Epidermal melanocyte (primary cell): ENCODE results near the gene TNS3.
A peak's percentile ranks its signal among the peaks of the same experiment; 100 is the strongest.
"Not testable (repeated sequence)": the region's sequence is repeated elsewhere in the genome, so short reads cannot be mapped to it uniquely, and the experiment has no call there.

ENCODE experiments used
- DNase-seq: peaks from one replicate; pipeline ENCODE4 v3.0.0; 2011; ENCODE audit warnings: low spot score; ENCODE audit not compliant: insufficient read length

Gene TNS3

DNA sequence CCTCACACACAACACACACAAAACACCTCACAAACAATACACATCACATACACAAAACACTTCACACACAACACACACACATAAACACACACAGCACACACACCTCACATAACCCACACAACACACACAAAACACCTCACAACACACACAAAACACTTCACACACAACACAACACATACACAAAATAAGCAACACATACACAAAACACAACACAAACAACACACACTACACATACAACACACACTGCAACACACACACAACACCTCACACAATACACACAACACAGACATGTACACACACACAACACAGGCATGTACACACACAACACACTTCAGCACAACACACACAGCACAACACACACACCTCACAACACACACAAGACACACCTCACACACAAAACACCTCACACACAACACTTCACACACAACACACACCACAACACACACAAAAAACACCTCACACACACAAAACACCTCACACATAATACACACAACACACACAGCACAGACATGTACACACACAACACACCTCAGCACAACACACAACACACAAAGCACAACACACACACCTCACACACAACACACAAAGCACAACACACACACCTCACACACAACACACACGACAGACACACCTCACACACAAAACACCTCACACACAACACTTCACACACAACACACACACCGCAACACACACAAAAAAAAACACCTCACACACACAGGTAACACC, 107.5 kb downstream of the TNS3 start:
- no peak for DNase-seq

DNA sequence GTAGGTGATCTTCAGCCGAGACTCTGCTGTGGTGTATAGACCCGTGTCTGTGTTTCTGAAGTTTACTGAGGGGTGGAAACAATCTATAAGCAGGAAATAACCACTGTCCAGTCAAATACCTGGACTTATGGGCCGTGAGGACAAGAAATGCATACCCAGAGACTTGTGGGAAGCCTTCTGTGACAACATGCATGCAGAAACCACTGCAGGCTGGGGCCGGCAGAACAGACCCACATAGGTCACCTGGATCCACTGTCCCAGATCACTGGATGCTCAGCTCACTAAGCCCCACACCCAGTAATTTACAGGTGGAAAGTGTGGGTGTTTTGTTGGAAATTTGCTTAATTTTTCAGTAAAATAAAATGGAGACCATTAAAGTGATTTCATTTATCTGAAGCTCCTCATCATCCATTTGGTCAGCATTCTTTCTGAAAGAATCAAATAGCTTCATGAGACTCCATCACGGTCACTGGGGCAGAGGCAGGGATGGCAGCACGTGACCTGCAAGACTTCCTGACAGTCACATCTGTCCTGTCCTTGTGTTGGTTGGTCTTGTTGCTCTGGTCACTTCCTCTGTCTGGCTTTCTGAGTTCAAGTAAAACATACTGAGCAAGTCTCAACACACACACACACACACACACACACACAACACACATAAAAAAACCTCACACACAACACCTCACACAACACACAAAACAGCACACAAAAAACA, 108.3 kb downstream of the TNS3 start:
- no peak for DNase-seq

DNA sequence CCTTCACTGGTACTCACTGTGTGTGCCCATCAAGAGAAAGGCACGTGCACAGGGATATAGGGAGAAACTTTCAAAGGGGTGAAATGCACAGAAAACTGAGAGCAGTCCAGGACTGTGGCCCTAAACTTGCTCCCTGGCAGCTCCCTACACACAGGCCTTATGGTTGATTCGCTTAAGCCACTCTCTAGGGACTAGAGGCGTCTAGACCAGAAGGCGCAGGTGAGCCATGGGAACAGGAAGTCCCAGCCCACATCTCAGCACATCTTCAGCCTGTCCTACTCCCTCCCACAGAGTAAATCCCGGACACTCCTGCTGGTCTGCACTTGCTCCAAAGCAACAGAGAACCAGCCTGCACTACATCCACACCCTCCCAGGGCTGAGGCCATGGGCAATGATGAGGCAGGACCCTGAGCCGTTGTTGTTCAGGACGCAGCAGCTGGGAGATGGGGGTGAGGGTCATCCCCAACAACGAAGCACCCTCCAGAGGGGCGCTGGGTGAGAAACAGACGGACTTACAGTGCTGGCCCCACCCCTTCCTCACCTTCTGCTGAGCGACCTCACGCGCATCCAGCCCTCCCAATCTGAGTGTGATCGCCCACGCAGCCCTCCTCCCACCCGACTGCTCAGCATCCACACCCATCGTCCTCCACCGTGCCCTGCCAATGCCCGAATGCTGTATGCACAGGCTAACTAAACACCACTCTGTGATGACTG, 109.3 kb downstream of the TNS3 start:
- DNase-seq: no peak

DNA sequence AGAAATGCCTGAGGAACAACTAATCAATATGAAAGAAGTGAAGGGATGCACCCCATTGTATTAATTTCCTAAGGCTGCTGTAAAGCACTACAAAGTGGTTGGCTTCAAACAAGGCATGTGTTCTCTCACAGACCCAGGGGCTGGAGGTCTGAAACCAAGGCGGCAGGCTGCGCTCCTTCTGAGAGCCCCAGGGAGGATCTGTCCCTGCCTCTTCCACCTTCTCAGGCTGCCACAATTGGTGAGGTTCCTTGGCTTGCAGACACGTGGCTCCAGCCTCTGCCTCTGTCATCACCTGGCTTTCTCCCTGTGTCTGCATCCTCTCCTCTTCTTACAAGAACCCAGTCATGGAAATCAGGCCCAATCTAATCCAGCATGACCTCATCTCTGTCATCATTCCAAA, 110.1 kb downstream of the TNS3 start:
- DNase-seq: no peak

DNA sequence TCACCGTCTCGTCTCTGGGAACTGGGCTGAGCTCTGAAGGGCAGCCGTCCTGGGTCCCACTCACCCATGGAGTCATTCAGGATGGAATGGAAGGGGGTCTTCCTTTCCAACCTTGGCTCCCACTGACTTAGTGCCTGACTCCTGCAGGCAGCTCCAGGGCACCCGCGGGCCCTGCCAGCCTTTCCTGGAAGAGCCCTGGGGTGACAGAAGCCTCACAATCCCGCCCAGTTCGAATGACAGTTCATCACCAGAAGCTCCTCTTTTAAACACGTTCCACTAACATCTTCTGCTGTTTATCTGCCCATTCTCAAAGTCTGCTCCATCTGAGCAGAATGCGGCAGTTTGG, 110.6 kb downstream of the TNS3 start:
- no peak for DNase-seq

DNA sequence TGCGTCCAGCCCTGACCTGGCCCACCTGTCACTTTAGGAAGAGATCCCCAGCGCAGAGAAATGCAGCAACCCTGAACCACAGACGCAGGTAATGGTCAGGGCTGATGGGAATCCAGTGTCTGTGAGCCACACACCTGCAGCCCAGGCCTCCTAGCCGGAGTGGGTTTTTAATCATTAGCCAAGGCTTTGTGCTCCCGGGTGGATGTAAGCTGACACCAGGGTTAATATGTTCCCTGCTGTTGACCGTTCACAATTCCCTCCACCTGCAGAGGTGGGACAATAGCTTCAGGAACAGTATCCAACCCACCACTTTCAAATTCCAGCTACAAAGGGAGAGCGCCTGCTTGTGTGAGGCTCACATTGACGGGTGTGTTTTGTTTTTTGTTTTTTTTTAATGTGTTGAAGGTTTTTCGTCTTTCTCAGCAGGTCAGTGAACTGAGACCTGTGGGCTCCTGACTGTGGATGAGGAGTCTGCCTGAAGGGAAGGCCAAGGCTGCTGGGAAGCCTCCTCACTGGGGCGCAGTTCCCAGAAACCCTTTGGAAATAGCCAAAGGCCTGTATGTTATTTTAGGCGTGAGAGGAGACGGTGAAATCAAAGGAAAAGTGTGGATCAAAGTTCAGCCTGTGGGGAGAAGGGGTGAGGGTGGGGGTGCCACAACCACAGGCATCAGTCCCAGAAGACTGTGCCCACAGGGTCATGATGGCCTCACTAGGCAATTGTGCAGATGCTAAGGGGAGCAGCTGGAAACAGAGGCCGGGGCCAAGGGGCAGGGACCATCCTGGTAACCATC, 111.1 kb downstream of the TNS3 start:
- no peak for DNase-seq

DNA sequence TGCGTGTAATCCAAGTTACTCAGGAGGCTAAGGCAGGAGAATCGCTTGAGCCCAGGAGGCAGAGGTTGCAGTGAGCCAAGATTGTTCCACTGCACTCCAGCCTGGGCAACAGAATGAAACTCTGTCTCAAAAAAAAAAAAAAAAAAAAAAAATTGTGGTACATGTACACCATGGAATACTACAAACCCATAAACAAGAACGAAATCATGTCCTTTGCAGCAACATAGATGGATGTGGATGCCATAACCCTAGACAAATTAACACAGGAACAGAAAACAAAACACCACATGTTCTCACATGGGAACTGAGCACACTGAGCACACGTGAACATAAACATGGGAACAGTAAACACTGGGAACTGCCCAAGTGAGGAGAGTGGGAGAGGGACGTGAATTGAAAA, 112.1 kb downstream of the TNS3 start:
- DNase-seq: not testable (repeated sequence)

DNA sequence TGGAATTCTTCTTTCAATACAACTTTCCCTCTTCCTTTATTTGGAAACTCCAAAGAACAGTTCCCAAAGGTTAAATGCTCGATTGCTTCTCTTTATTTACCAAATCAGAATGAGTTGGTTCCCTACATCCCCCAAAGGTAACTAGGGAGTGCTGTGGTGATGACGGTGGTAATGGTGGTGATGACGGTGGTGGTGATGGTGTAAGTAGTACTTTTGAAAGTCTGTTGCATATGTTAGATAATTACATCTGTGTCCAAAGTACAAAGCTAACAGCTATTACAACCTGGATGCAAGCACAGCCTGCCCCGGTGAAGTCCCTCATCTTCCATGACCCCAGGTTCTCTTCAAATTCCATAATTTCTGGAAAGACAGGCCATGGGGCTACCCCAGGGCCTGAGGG, 115.1 kb downstream of the TNS3 start:
- no peak for DNase-seq

DNA sequence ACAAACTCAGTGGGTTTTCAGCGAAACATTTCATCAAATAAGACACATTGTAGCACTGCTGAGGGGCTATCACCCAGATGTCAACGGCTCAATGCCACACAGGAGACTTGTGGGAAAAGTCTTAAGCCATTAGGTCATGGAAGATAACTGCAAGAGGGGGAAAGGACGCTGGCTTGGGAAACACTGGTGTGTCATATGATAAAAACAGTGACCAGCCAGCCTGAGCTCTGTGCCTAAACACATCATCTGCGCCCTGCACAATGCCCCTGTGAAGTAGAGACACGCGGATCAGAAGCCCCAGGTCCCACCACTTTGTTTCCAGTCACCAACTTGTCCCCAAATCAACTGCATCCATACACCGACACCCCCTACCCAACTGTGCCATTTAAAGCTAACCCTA, 116.7 kb downstream of the TNS3 start:
- no peak for DNase-seq

DNA sequence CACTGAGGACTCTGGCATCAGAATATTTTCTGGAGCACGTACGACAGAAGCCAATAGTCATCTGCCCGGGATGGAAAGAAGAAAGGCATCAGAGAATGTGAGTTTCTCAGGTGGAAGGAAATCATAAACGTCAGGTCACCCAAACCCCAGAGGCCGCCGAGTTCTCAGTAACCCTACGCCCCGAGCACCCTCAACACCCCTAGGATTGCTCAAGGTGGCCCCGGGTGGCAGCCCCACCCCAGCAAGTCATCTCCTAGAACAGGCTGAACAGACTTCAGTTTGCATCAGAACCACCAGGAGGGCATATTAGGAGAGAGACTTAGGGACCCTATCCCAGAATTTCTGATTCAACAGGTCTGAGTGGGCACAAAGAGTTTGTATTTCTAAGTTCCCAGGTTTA, 117.6 kb downstream of the TNS3 start:
- no peak for DNase-seq

DNA sequence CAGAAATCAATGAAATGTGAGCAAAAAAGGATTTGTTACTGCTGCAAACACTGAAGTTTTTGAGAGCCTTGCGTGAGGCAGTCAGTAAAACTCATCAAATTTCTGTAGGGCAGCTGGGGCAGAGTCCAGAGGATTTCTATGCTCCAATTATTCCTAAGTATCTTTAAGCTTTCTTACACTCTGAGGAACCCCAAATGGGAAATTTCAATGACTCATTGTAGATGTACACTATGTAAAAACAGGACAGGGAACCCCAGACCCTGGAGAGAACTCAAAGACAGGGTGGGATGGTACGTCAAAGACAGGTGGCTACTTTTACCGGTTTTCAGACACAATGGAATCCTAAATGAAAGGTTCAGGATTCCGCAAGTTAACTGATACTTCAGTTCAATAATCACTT, 120.2 kb downstream of the TNS3 start:
- DNase-seq: no peak

DNA sequence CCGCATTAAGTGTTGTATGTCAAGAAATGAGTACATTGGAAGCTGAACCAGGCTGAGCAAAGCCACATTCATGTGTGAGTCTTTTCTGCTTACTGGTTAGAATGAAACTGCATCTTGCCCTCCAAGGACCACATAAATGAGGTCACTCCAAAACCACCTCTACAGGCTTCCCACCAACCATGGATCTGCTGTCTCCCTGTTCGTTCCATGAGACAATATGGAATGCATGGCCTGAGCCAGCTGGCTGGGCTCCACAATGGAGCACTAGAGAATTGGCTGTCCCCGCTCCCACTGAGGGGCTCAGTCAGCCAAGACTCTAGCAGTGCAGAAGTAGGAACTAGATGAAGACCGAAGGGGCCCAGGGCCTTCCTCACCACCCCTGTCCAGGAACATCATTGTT, 120.8 kb downstream of the TNS3 start:
- no peak for DNase-seq

DNA sequence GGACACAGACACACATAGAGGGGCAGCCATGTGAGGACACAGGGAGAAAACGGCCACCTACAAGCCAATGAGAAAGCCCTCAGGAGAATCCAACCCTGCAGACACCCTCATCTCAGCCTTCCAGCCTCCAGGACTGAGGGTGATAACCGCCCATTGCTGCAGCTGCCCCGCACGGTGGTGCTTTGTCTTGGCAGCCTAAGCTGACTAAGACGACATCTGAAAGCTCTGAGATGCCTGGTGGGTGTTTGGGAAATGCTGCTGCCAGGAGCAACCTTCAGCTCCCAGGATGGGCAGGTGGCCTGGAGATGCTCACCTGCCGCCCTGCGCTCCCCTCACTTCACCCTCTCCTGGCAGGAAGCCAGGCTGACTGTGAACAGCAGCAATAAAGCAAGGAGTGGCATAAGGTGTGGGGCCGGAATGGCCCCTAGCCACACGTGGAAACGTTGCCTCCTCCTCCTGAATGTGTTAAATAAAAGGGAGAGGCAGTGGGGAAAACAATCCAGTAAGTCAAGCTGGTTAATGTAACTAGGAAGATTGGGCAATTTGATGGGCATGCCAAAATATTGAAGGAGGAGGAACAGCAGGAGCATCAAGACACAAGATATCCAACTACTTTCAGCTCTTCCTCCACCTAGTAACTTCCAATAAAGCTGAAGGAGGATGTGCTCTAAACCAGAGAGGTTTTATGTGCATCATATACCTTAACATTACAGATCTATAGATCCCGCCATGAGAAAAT, 121.5 kb downstream of the TNS3 start:
- DNase-seq: no peak

DNA sequence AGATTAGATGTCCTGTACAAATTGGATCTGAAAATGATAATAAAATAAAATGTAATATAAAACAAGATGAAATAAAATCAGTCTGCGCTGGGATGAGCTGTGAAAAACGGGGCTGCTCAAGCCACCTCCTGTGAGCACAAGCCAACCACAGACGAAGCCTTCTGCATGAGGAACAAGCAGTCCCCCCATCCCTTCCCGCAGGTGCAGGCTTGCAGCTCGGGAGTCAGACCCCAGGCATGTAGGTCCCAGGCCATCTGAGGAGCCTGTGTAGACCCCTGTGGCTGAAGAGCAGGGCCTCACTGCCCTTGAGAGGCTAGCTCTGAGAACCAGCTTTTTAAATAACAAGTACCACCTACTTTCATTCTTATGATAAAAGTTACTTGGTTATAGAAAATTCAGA, 123.4 kb downstream of the TNS3 start:
- DNase-seq: no peak

DNA sequence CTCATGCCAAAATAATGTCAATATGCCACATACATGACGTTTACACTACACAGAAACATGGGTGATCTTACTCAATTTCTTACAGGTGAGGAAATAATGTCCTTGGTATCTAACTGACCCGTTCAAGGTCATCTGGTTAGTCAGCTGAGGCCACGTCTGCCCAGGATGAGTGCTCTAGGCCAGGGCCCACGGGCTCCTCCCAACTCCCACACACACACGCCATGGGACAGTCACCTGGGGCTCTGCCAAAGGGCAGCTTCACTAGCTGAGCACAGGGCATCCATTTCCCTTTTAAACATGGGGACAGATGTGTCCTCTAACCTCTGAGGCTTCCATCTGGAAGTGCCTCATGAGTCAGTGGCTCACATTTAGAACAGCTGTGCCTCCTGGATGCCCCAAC, 123.9 kb downstream of the TNS3 start:
- DNase-seq: peak; percentile 64

DNA sequence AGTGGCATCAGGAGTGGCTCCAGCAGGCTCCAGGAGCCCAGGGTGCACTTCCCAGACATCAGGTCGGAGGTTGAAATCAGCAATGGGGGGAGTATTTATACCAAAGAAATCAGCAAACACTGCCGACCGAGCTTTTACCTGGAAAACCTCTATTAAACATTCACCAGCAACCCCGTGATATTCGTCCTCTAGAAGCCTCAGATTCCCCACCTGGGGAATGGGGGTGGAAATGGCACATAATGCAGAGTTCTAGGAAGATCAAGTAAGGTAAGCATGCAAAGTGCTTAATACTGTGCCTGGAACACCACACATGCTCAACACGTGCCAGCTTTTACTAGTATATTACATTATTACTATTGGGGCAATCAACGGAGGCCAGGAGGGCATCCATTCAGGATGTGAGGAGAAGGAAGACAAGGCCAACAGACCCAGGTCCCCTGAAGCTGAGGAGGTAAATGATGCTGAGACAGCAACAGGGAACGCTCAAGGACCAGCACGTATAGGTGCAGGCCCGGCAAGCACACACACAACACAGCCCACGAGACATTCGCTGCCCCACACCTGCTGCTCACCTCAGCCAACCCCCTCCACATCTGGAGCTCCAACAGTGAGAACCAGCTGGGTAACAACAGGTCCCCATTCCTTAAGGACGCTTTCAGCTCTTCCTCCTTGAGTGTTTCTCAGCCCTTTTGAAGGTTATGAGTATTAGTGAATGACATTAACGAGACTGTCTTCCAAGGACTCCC, 125.5 kb downstream of the TNS3 start:
- no peak for DNase-seq

DNA sequence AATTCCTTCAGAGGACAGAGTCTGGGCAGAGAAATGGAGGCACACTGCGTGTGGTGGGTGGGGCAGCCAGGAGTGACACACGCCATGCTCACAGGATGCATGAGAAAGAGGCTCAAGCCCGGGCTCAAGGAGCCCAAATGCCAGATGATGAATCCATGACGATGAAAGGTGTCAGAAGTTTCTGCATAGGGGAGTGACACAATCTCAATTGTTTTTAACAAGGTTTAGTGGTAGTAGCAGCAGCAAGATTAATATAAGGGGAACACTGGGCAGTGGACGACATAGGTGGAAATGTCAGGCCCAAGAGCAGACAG, 126.1 kb downstream of the TNS3 start:
- no peak for DNase-seq

DNA sequence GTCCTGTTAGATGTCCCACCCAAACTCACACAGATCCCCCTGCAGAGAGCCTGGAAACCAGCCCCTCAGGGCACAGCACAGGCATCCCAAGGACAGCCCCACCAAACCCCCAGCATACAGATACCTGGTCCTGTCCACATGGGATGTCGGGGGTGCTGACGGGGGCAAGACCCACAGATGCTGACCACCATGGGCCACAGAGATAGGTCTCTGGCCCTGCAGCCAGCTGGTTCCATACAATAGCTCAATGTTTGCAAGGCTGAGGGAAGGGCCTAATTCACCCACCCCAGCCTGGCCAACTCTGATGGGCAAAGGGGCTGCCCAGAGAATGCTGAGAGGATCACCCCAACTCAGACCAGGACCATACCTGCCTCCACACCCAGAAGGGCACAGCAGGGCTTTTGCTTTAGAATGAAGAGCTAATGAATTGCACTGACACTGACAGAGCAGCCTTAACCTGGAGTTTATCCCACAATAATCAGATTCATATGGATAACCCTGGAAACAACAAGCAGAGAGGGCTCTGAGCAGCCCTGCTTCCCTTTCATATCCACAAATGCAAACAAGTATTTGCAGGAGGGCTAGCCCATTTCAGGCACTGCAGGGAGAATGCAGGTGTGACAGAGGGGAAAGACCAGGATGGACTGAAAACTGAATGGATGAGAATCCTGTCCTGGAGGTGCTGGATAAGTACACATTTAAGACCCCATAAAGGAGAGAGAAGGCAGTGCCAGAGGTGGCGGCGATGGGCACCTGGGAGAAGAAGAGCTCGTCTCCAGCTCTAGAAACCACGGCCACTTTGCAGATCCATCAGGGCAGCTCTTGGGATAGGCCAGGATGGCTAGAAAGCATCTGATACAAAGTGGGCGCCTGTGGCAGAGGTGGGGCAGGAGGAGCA, 126.7 kb downstream of the TNS3 start:
- no peak for DNase-seq

DNA sequence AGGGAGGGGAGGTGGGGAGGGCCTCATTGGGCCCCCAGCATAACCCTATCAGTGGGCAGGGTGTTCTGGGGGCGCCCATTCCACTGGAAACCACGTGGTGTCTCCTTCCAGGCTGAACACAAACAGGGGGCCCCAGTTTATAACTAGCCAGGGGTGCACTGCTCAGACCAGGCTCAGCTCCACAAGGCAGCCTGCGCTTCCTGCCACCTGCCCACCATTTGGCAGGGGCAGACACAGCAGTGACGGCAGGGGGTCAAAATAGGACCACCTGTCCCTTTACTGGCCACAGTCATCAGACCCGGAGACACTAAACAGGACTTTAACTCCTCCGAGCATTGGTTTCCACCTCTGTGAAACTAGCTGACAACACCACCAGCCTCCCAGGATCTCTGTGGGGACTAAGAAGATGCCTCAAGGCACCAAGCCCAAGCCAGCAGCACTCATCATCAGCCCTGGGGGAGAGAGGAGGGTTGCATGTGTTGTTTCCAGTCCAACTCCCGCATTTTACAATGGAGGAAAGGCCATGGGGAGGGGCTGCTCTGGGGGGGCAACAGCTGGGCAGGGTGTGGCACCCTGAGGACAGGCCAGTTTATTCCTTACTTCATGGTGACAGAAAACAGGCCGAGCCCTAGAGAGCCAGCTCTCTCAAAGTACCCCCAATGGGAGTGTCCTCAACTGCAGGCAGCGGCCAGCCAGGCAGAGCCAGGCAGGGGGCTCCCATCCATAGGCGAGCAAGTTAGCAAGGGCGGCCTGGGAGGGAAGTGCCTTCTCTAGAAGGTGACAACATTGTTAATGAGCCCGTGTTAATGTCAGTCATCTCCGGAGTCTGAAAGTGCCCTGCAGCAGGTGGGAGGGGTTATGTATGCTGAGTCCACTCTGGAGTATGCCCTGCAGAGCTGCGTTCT, 127.6 kb downstream of the TNS3 start:
- DNase-seq: no peak
